Measurements from ENCODE around the gene PPM1D.

DNA sequence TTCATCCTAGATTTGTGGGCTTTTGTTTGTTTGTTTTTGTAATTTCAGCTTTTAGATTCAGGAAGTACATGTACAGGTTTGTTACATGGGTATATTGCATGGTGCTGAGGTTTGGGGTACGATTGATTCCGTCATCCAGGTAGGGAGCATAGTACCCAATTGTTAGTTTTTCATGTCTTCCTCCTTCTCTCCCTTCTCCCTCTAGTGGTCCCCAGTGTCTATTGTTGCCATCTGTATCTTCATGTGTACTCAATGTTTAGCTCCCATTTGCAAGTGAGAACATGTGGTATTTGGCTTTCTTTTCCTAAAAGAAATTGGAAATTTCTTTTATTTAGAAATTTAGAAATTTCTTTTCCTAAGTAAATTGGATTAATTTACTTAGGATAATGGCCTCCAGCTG lies 40.5 kb downstream of the PPM1D start:
- no peak for TF ChIP-seq GATA2 (IDR thresholded peaks at IDR 0.05; ENCODE audit: low read depth, low read length)
- no peak for TF ChIP-seq GATA3 (IDR thresholded peaks at IDR 0.05; ENCODE audit: low read depth, low read length)
